HCT116 (cell line): ENCODE results near the gene OR10H2. TPM values are rescaled to one million over a fixed set of nuclear protein-coding genes. Genes with fewer than 3 reads are reported as not detected.

ENCODE experiments used
- ATAC-seq: fragments of 200-7000 bp; cut with Tn5 transposase; 2 replicates; pipeline ENCODE4 v1.9.1; 2020; ENCODE audit warnings: mild to moderate bottlenecking, moderate library complexity
- BruUV-seq: library from RNA; stranded (reverse); fragments of 400-500 nt; replicated peaks from 2 replicates; lab custom pipeline; 2021; lab: Mats Ljungman, UMichigan
- CTCF ChIA-PET: fragments of 300-600 bp; sonication (Branson Sonifier 250); formaldehyde crosslinking; loops from one replicate; lab custom pipeline; 2021; ENCODE audit warnings: antibody characterized with exemption; lab: Charles Lee
- POLR2A ChIA-PET: fragments of 300-600, 350-600 bp; sonication (Branson Sonifier 250); formaldehyde crosslinking; loops from one replicate; lab custom pipeline; 2021; ENCODE audit warnings: antibody characterized with exemption; lab: Charles Lee
- RAD21 ChIA-PET, 2 experiments: fragments of 300-600 bp; sonication (Branson Sonifier 250); formaldehyde crosslinking; loops; one replicate each; lab custom pipeline; 2023; ENCODE audit warnings: low total read pairs in 2 of 2; ENCODE audit not compliant: uncharacterized antibody in 2 of 2, unreplicated experiment in 2 of 2, low non-redundant PET in 1 of 2; lab: Charles Lee
- DNase-seq: peaks from one replicate; pipeline ENCODE4 v3.0.0-alpha.2; 2010; ENCODE audit warnings: low read depth, low spot score
- H2AFZ ChIP-seq: fragments of 200-600 bp; shearing (Covaris generic), sonication (generic); 2 replicates; pipeline ENCODE4 v1.6.1; 2017; ENCODE audit warnings: low read depth, mixed run types, mixed read lengths, antibody characterized with exemption, low read length; ENCODE audit not compliant: poor library complexity, severe bottlenecking
- H3K27ac ChIP-seq: 2 replicates; pipeline ENCODE4 v1.5.1; 2012; ENCODE audit warnings: low read depth, low read length
- H3K27me3 ChIP-seq: fragments of 200-600 bp; sonication (generic); 2 replicates; pipeline ENCODE4 v1.6.1; 2016; ENCODE audit warnings: mixed run types, low read length, mixed read lengths; ENCODE audit not compliant: insufficient read depth
- H3K36me3 ChIP-seq, 2 experiments: fragments of 200-500 bp in 1 of 2; fragments of 200-600 bp in 1 of 2; sonication (Bioruptor generic) in 1 of 2; sonication (generic) in 1 of 2; 2 replicates each; pipeline versions ENCODE4 v1.5.1 to v1.6.1; 2014 to 2016; ENCODE audit warnings: low read length in 2 of 2, inconsistent platforms in 1 of 2, mixed read lengths in 1 of 2, mixed run types in 1 of 2; ENCODE audit not compliant: insufficient read depth in 2 of 2, control insufficient read depth in 1 of 2
- H3K4me1 ChIP-seq, 2 experiments: fragments of 200-600 bp in 1 of 2; sonication (generic) in 1 of 2; 2 replicates each; pipeline versions ENCODE4 v1.5.1 to v1.6.1; 2012 to 2017; ENCODE audit warnings: low read length in 2 of 2, inconsistent platforms in 1 of 2, mild to moderate bottlenecking in 1 of 2, mixed read lengths in 1 of 2, mixed run types in 1 of 2, moderate library complexity in 1 of 2; ENCODE audit not compliant: insufficient read depth in 2 of 2, control insufficient read depth in 1 of 2
- H3K4me2 ChIP-seq: fragments of 200-600 bp; sonication (generic); 2 replicates; pipeline ENCODE4 v1.6.1; 2017; ENCODE audit warnings: mixed run types, low read length, mixed read lengths
- H3K4me3 ChIP-seq, 2 experiments: fragments of 200-600 bp in 1 of 2; sonication (generic) in 1 of 2; replicated peaks in 1 of 2; 2 replicates each; pipeline ENCODE4 v1.5.1; 2011 to 2016; ENCODE audit warnings: low read length in 2 of 2, control low read depth in 1 of 2, low read depth in 1 of 2, mild to moderate bottlenecking in 1 of 2, mixed read lengths in 1 of 2, mixed run types in 1 of 2
- H3K79me2 ChIP-seq: fragments of 200-600 bp; sonication (generic); 2 replicates; pipeline ENCODE4 v1.6.1; 2017; ENCODE audit warnings: mild to moderate bottlenecking, mixed run types, low read length, moderate library complexity, mixed read lengths; ENCODE audit not compliant: insufficient read depth
- H3K9ac ChIP-seq: fragments of 200-600 bp; sonication (generic); 2 replicates; pipeline ENCODE4 v1.6.1; 2016; ENCODE audit warnings: low read length, mixed read lengths
- H3K9me2 ChIP-seq: fragments of 200-600 bp; sonication (generic), shearing (Covaris generic); 2 replicates; pipeline ENCODE4 v1.6.1; 2017; ENCODE audit warnings: mixed run types, mild to moderate bottlenecking, moderate library complexity; ENCODE audit not compliant: insufficient read depth
- H3K9me3 ChIP-seq, 2 experiments: fragments of 200-500 bp in 1 of 2; fragments of 200-600 bp in 1 of 2; sonication (Bioruptor generic) in 1 of 2; sonication (generic) in 1 of 2; 2 replicates each; pipeline ENCODE4 v1.6.1; 2014 to 2017; ENCODE audit warnings: low read length in 2 of 2, mixed read lengths in 2 of 2, inconsistent platforms in 1 of 2, low read depth in 1 of 2, mild to moderate bottlenecking in 1 of 2, mixed run types in 1 of 2, moderate library complexity in 1 of 2; ENCODE audit not compliant: control insufficient read depth in 1 of 2, insufficient read depth in 1 of 2
- H4K20me1 ChIP-seq: fragments of 200-600 bp; sonication (generic), shearing (Covaris generic); 2 replicates; pipeline ENCODE4 v1.6.1; 2017; ENCODE audit warnings: mixed run types, mild to moderate bottlenecking, moderate library complexity; ENCODE audit not compliant: insufficient read depth
- CBX3 ChIP-seq: IDR thresholded peaks from 2 replicates; pipeline ENCODE4 v1.6.1; 2012; ENCODE audit warnings: low read depth
- CEBPB ChIP-seq: IDR thresholded peaks from 2 replicates; pipeline ENCODE4 v1.6.1; 2012; ENCODE audit warnings: low read depth
- EGR1 ChIP-seq: IDR thresholded peaks from 2 replicates; pipeline ENCODE4 v1.6.1; 2012; ENCODE audit warnings: low read depth
- ELF1 ChIP-seq: IDR thresholded peaks from 2 replicates; pipeline ENCODE4 v1.6.1; 2012; ENCODE audit warnings: low read depth, borderline replicate concordance
- EZH2 ChIP-seq: fragments of 200-600 bp; sonication (generic); IDR thresholded peaks from 2 replicates; pipeline ENCODE4 v1.6.1; 2017; ENCODE audit warnings: antibody characterized with exemption, mixed run types
- JUND ChIP-seq: IDR thresholded peaks from 2 replicates; pipeline ENCODE4 v1.6.1; 2012
- POLR2A ChIP-seq: IDR thresholded peaks from 2 replicates; pipeline ENCODE4 v1.7.0; 2011; ENCODE audit warnings: borderline replicate concordance; ENCODE audit not compliant: insufficient read depth, insufficient read length; ENCODE audit errors: extremely low read depth
- RAD21 ChIP-seq: IDR thresholded peaks from 2 replicates; pipeline ENCODE4 v1.6.1; 2012; ENCODE audit warnings: low read depth, mild to moderate bottlenecking
- SIN3A ChIP-seq: IDR thresholded peaks from 2 replicates; pipeline ENCODE4 v1.6.1; 2012; ENCODE audit warnings: low read depth
- SP1 ChIP-seq: IDR thresholded peaks from 2 replicates; pipeline ENCODE4 v1.6.1; 2012; ENCODE audit warnings: low read depth
- TCF7L2 ChIP-seq: IDR thresholded peaks from 2 replicates; pipeline ENCODE4 v1.7.0; 2011; ENCODE audit warnings: borderline replicate concordance, inconsistent platforms; ENCODE audit not compliant: insufficient read depth, insufficient read length; ENCODE audit errors: extremely low read depth
- YY1 ChIP-seq: IDR thresholded peaks from 2 replicates; pipeline ENCODE4 v1.6.1; 2011; ENCODE audit warnings: low read length, low read depth, moderate library complexity, mild to moderate bottlenecking; ENCODE audit not compliant: insufficient replicate concordance; ENCODE audit errors: extremely low read depth
- ZNF274 ChIP-seq: fragments of 200-500 bp; sonication (Bioruptor generic); IDR thresholded peaks from 2 replicates; pipeline ENCODE4 v1.6.1; 2014; ENCODE audit warnings: mild to moderate bottlenecking, low read depth, low read length, inconsistent platforms
- intact Hi-C: fragments of 100-400 bp; cut with micrococcal nuclease; formaldehyde crosslinking; loops from 2 replicates; pipeline ENCODE4 v1.10.0; 2022
- total RNA-seq: library from RNA; stranded (reverse); gene quantifications from one replicate; pipeline ENCODE4 v1.2.1, GENCODE V29; 2021; ENCODE audit not compliant: unreplicated experiment
- TF ChIP-seq, protein P1 (sequence below): IDR thresholded peaks from 2 replicates; pipeline ENCODE4 v1.6.1; 2012
- TF ChIP-seq, protein P2 (sequence below): IDR thresholded peaks from 2 replicates; pipeline ENCODE4 v1.6.1; 2012
- TF ChIP-seq, protein P3 (sequence below): IDR thresholded peaks from 2 replicates; pipeline ENCODE4 v1.6.1; 2011; ENCODE audit warnings: mild to moderate bottlenecking, low read length, moderate library complexity; ENCODE audit not compliant: insufficient replicate concordance; ENCODE audit errors: extremely low read depth

The OR10H2 gene
- total RNA-seq, 1 experiment from 2014 or later, result not detected

DNA sequence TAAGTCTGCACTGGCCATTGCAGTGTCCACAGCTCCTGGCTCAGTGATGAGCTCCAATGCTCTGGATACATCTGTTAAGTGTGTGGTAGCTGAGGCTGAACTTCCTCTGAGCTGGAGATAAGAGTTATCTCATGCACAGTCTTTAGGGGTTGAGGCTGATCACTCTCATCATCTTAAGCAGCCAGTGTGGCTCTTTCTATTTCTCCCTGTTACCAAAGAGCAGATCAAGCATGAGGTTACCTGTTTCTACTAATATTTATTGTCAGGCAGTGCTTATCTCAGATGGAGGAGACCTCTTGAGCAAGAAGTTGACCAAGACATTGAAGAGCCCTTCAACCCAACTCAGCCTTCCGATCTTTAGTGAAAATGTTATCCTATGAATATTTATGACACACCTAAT, 6.6 kb upstream of the OR10H2 start:
- no peaks in the 10 kb centered on the region for H3K9me3 ChIP-seq
- H3K9me2 ChIP-seq, result no peaks in the 10 kb centered on the region
- no peaks in the 10 kb centered on the region for H3K4me1 ChIP-seq
- no peak overlapping the region for H3K9ac ChIP-seq
- ChIA-PET POLR2A (no interaction called here), CTCF (no interaction called here), RAD21 (no interaction called here)
- H3K4me3 ChIP-seq, result no peak overlapping the region
- peaks cover 32% of the 10 kb centered on the region for H3K27me3 ChIP-seq
- TF ChIP-seq EZH2 (no peak), SIN3A (no peak), JUND (no peak), ZNF274 (no peak), SP1 (no peak)
- TF ChIP-seq, protein P1, sequence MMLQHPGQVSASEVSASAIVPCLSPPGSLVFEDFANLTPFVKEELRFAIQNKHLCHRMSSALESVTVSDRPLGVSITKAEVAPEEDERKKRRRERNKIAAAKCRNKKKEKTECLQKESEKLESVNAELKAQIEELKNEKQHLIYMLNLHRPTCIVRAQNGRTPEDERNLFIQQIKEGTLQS, result no peak
- TF ChIP-seq, protein P2, sequence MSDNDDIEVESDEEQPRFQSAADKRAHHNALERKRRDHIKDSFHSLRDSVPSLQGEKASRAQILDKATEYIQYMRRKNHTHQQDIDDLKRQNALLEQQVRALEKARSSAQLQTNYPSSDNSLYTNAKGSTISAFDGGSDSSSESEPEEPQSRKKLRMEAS, result no peak
- TF ChIP-seq, protein P3, sequence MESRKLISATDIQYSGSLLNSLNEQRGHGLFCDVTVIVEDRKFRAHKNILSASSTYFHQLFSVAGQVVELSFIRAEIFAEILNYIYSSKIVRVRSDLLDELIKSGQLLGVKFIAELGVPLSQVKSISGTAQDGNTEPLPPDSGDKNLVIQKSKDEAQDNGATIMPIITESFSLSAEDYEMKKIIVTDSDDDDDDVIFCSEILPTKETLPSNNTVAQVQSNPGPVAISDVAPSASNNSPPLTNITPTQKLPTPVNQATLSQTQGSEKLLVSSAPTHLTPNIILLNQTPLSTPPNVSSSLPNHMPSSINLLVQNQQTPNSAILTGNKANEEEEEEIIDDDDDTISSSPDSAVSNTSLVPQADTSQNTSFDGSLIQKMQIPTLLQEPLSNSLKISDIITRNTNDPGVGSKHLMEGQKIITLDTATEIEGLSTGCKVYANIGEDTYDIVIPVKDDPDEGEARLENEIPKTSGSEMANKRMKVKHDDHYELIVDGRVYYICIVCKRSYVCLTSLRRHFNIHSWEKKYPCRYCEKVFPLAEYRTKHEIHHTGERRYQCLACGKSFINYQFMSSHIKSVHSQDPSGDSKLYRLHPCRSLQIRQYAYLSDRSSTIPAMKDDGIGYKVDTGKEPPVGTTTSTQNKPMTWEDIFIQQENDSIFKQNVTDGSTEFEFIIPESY, result no peak
- BruUV-seq, result no TSS peak
- intact Hi-C loops, result no loop called here
- no peak overlapping the region for H3K4me2 ChIP-seq
- DNase-seq (no peak), ATAC-seq (no peak)
- H3K79me2 ChIP-seq, result no peaks in the 10 kb centered on the region
- no peak overlapping the region for H2AFZ ChIP-seq
- H3K27ac ChIP-seq, result no peak overlapping the region
- H3K36me3 ChIP-seq, result no peaks in the 10 kb centered on the region
- no peaks in the 10 kb centered on the region for H4K20me1 ChIP-seq

DNA sequence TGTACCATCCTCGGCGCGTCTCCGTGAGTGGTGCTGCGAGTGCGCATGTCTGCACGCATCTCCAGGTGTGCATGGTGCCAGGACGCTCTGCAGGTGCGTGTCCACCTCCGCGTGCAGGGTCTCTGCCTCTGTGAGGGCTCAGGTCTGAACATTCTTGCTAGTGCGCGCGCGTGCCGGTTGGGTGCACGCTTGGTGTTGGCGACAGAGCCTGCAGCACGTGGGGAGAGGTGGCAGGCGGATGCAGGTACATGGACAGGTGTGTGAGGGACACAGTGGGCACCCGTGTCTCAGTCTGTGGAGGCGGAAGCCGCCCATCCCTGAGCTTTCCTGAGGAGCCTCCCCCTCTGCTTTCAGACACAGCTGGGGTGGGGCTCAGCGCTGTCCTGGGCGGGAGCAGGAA, 4.9 kb upstream of the OR10H2 start:
- Histone ChIP-seq H3K4me3 (no peak overlapping the region), H3K79me2 (no peaks in the 10 kb centered on the region), H3K9me2 (no peaks in the 10 kb centered on the region), H3K4me2 (no peak overlapping the region), H3K9ac (no peak overlapping the region), H3K27me3 (peaks cover 28% of the 10 kb centered on the region), H4K20me1 (no peaks in the 10 kb centered on the region), H3K9me3 (no peaks in the 10 kb centered on the region), H3K36me3 (no peaks in the 10 kb centered on the region), H2AFZ (no peak overlapping the region), H3K27ac (no peak overlapping the region), H3K4me1 (no peaks in the 10 kb centered on the region)
- DNase-seq (no peak), ATAC-seq (no peak)
- CTCF ChIA-PET, result no interaction called here
- no TSS peak for BruUV-seq
- TF ChIP-seq EZH2 (no peak), ELF1 (no peak), TCF7L2 (no peak), YY1 (no peak), EGR1 (no peak), JUND (no peak), RAD21 (no peak), CEBPB (no peak), SP1 (no peak), POLR2A (no peak), CBX3 (no peak)
- TF ChIP-seq, protein P3, result no peak
- TF ChIP-seq, protein P2, result no peak
- TF ChIP-seq, protein P1, result no peak
- RAD21 ChIA-PET, result no interaction called here
- POLR2A ChIA-PET, result no interaction called here
- intact Hi-C loops, result no loop called here
